ENCODE results near the gene CARHSP1.
"Not testable (repeated sequence)": the region's sequence is repeated elsewhere in the genome, so short reads cannot be mapped to it uniquely, and the experiment has no call there.

The CARHSP1 gene

GRCh38 chr16:8869988-8870241 lies 1.1 kb upstream of the CARHSP1 start:
- not testable (repeated sequence) for H3K27me3 ChIP-seq (ENCODE audit: control insufficient read depth in 1 of 2, insufficient read depth in 1 of 2, low read length in 2 of 2); H4K8ac ChIP-seq (ENCODE audit: low read length); H3K4ac ChIP-seq (ENCODE audit: low read depth in 1 of 2, low read length in 2 of 2); H3K9me3 ChIP-seq (ENCODE audit: control insufficient read depth, low read length); H2BK12ac ChIP-seq (ENCODE audit: low read length in 2 of 2); H4K91ac ChIP-seq (ENCODE audit: low read length); H2BK5ac ChIP-seq (ENCODE audit: low read depth, low read length, poor library complexity, severe bottlenecking); H3K4me2 ChIP-seq (ENCODE audit: low read length, poor library complexity, severe bottlenecking); DNase-seq; H3K18ac ChIP-seq (ENCODE audit: low read depth in 1 of 2, low read length in 2 of 2); H3K27ac ChIP-seq (ENCODE audit: low read length, poor library complexity, severe bottlenecking); H3K9ac ChIP-seq (ENCODE audit: low read length); H3K23ac ChIP-seq (ENCODE audit: low read length in 2 of 2); H2AFZ ChIP-seq (ENCODE audit: low read depth, low read length); H3K79me1 ChIP-seq (replicated peaks; ENCODE audit: low read length, poor library complexity, severe bottlenecking); H3K4me3 ChIP-seq (ENCODE audit: insufficient read depth in 1 of 2, low read depth in 1 of 2, low read length in 2 of 2); H3K36me3 ChIP-seq (ENCODE audit: control insufficient read depth in 1 of 2, insufficient read depth in 2 of 2, low read depth in 1 of 2, low read length in 2 of 2)
- H3K14ac ChIP-seq (ENCODE audit: low read length in 2 of 2) = peak overlapping the region in 1 of 2 experiments; percentile 32
- H3K4me1 ChIP-seq (ENCODE audit: control insufficient read depth, insufficient read depth, low read depth, low read length) = peaks cover 27% of the 10 kb centered on the region
- peak overlapping the region; percentile 76 for H2BK120ac ChIP-seq (ENCODE audit: low read depth, low read length)
- peak overlapping the region; percentile 23 for H2AK5ac ChIP-seq (ENCODE audit: low read length, severe bottlenecking)
- H2BK15ac ChIP-seq (ENCODE audit: low read depth, poor library complexity, severe bottlenecking) = peak overlapping the region; percentile 75
- WGBS = 98% methylated on average over 10 of the region's 10 CpGs

GRCh38 chr16:8869212-8869987 lies 594 bp upstream of the CARHSP1 start:
- no peaks in the 10 kb centered on the region for H3K9me3 ChIP-seq (ENCODE audit: control insufficient read depth, low read length)
- peak overlapping the region; percentile 43 for H4K91ac ChIP-seq (ENCODE audit: low read length)
- H3K27ac ChIP-seq (ENCODE audit: low read length, poor library complexity, severe bottlenecking) = peak overlapping the region; percentile 24
- H2BK120ac ChIP-seq (ENCODE audit: low read depth, low read length) = peak overlapping the region; percentile 76
- H3K14ac ChIP-seq (ENCODE audit: low read length in 2 of 2) = peak overlapping the region in 1 of 2 experiments; percentile 32
- peak overlapping the region; percentile 68 to 70 for H3K18ac ChIP-seq (ENCODE audit: low read depth in 1 of 2, low read length in 2 of 2)
- peak overlapping the region; percentile 75 for H2BK15ac ChIP-seq (ENCODE audit: low read depth, poor library complexity, severe bottlenecking)
- 25% methylated on average over 29 of the region's 37 CpGs for WGBS
- H3K23ac ChIP-seq (ENCODE audit: low read length in 2 of 2) = no peak overlapping the region
- H4K8ac ChIP-seq (ENCODE audit: low read length) = peak overlapping the region; percentile 83
- H2BK12ac ChIP-seq (ENCODE audit: low read length in 2 of 2) = peak overlapping the region in 1 of 2 experiments; percentile 81
- no peak overlapping the region for H2BK5ac ChIP-seq (ENCODE audit: low read depth, low read length, poor library complexity, severe bottlenecking)
- H3K79me1 ChIP-seq (replicated peaks; ENCODE audit: low read length, poor library complexity, severe bottlenecking) = no peaks in the 10 kb centered on the region
- H3K4me1 ChIP-seq (ENCODE audit: control insufficient read depth, insufficient read depth, low read depth, low read length) = peaks cover 30% of the 10 kb centered on the region
- H3K9ac ChIP-seq (ENCODE audit: low read length) = peak overlapping the region; percentile 77
- no peak overlapping the region for H2AFZ ChIP-seq (ENCODE audit: low read depth, low read length)
- no peaks in the 10 kb centered on the region for H3K27me3 ChIP-seq (ENCODE audit: control insufficient read depth in 1 of 2, insufficient read depth in 1 of 2, low read length in 2 of 2)
- H3K36me3 ChIP-seq (ENCODE audit: control insufficient read depth in 1 of 2, insufficient read depth in 2 of 2, low read depth in 1 of 2, low read length in 2 of 2) = peaks cover 0 to 3% of the 10 kb centered on the region in 2 experiments
- H2AK5ac ChIP-seq (ENCODE audit: low read length, severe bottlenecking) = peak overlapping the region; percentile 23
- DNase-seq = peak; percentile 58
- H3K4ac ChIP-seq (ENCODE audit: low read depth in 1 of 2, low read length in 2 of 2) = peak overlapping the region in 1 of 2 experiments; percentile 71
- peak overlapping the region; percentile 86 for H3K4me2 ChIP-seq (ENCODE audit: low read length, poor library complexity, severe bottlenecking)
- H3K4me3 ChIP-seq (ENCODE audit: insufficient read depth in 1 of 2, low read depth in 1 of 2, low read length in 2 of 2) = peak overlapping the region; percentile 56 to 76

- peak; percentile 37 for DNase-seq
- peaks cover 7 to 12% of the 10 kb centered on the region in 2 experiments for H3K36me3 ChIP-seq (ENCODE audit: control insufficient read depth in 1 of 2, insufficient read depth in 2 of 2, low read depth in 1 of 2, low read length in 2 of 2)
- no peaks in the 10 kb centered on the region for H3K79me1 ChIP-seq (replicated peaks; ENCODE audit: low read length, poor library complexity, severe bottlenecking)
- peak overlapping the region; percentile 7 for H2AK5ac ChIP-seq (ENCODE audit: low read length, severe bottlenecking)
- no peak overlapping the region for H2AFZ ChIP-seq (ENCODE audit: low read depth, low read length)
- peak overlapping the region; percentile 39 for H2BK120ac ChIP-seq (ENCODE audit: low read depth, low read length)
- H4K8ac ChIP-seq (ENCODE audit: low read length) = no peak overlapping the region
- peak overlapping the region; percentile 85 for H3K27ac ChIP-seq (ENCODE audit: low read length, poor library complexity, severe bottlenecking)
- H3K4me2 ChIP-seq (ENCODE audit: low read length, poor library complexity, severe bottlenecking) = peak overlapping the region; percentile 98
- 0% methylated on average over 16 of the region's 16 CpGs for WGBS
- H2BK5ac ChIP-seq (ENCODE audit: low read depth, low read length, poor library complexity, severe bottlenecking) = no peak overlapping the region
- no peak overlapping the region for H3K23ac ChIP-seq (ENCODE audit: low read length in 2 of 2)
- H3K27me3 ChIP-seq (ENCODE audit: control insufficient read depth in 1 of 2, insufficient read depth in 1 of 2, low read length in 2 of 2) = no peaks in the 10 kb centered on the region
- H2BK15ac ChIP-seq (ENCODE audit: low read depth, poor library complexity, severe bottlenecking) = no peak overlapping the region
- H3K4me1 ChIP-seq (ENCODE audit: control insufficient read depth, insufficient read depth, low read depth, low read length) = peaks cover 44% of the 10 kb centered on the region
- H3K4me3 ChIP-seq (ENCODE audit: insufficient read depth in 1 of 2, low read depth in 1 of 2, low read length in 2 of 2) = peak overlapping the region; percentile 77 to 87
- H3K4ac ChIP-seq (ENCODE audit: low read depth in 1 of 2, low read length in 2 of 2) = peak overlapping the region in 1 of 2 experiments; percentile 92
- no peaks in the 10 kb centered on the region for H3K9me3 ChIP-seq (ENCODE audit: control insufficient read depth, low read length)
- H3K18ac ChIP-seq (ENCODE audit: low read depth in 1 of 2, low read length in 2 of 2) = peak overlapping the region; percentile 41 to 86
- peak overlapping the region; percentile 91 for H3K9ac ChIP-seq (ENCODE audit: low read length)
- H3K14ac ChIP-seq (ENCODE audit: low read length in 2 of 2) = peak overlapping the region in 1 of 2 experiments; percentile 96
- H4K91ac ChIP-seq (ENCODE audit: low read length) = no peak overlapping the region
- peak overlapping the region in 1 of 2 experiments; percentile 33 for H2BK12ac ChIP-seq (ENCODE audit: low read length in 2 of 2)
These were observed 832 bp downstream of the CARHSP1 start for GRCh38 chr16:8867932-8868415.

GRCh38 chr16:8867216-8867931 lies 1.4 kb downstream of the CARHSP1 start:
- peak overlapping the region; percentile 81 to 92 for H3K4ac ChIP-seq (ENCODE audit: low read depth in 1 of 2, low read length in 2 of 2)
- peak overlapping the region; percentile 77 to 87 for H3K4me3 ChIP-seq (ENCODE audit: insufficient read depth in 1 of 2, low read depth in 1 of 2, low read length in 2 of 2)
- H3K18ac ChIP-seq (ENCODE audit: low read depth in 1 of 2, low read length in 2 of 2) = peak overlapping the region; percentile 84 to 86
- peak; percentile 41 for DNase-seq
- H2BK12ac ChIP-seq (ENCODE audit: low read length in 2 of 2) = peak overlapping the region in 1 of 2 experiments; percentile 91
- peak overlapping the region; percentile 94 for H4K8ac ChIP-seq (ENCODE audit: low read length)
- peaks cover 12% of the 10 kb centered on the region in 2 experiments for H3K36me3 ChIP-seq (ENCODE audit: control insufficient read depth in 1 of 2, insufficient read depth in 2 of 2, low read depth in 1 of 2, low read length in 2 of 2)
- no peak overlapping the region for H2BK15ac ChIP-seq (ENCODE audit: low read depth, poor library complexity, severe bottlenecking)
- peak overlapping the region; percentile 12 for H2BK120ac ChIP-seq (ENCODE audit: low read depth, low read length)
- H2AK5ac ChIP-seq (ENCODE audit: low read length, severe bottlenecking) = peak overlapping the region; percentile 67
- WGBS = 1% methylated on average over 35 of the region's 35 CpGs
- H4K91ac ChIP-seq (ENCODE audit: low read length) = peak overlapping the region; percentile 90
- H2AFZ ChIP-seq (ENCODE audit: low read depth, low read length) = no peak overlapping the region
- H3K23ac ChIP-seq (ENCODE audit: low read length in 2 of 2) = peak overlapping the region in 1 of 2 experiments; percentile 96
- H2BK5ac ChIP-seq (ENCODE audit: low read depth, low read length, poor library complexity, severe bottlenecking) = peak overlapping the region; percentile 46
- H3K79me1 ChIP-seq (replicated peaks; ENCODE audit: low read length, poor library complexity, severe bottlenecking) = no peaks in the 10 kb centered on the region
- peaks cover 50% of the 10 kb centered on the region for H3K4me1 ChIP-seq (ENCODE audit: control insufficient read depth, insufficient read depth, low read depth, low read length)
- peak overlapping the region; percentile 98 for H3K4me2 ChIP-seq (ENCODE audit: low read length, poor library complexity, severe bottlenecking)
- H3K9ac ChIP-seq (ENCODE audit: low read length) = peak overlapping the region; percentile 91
- peak overlapping the region in 1 of 2 experiments; percentile 96 for H3K14ac ChIP-seq (ENCODE audit: low read length in 2 of 2)
- no peaks in the 10 kb centered on the region for H3K9me3 ChIP-seq (ENCODE audit: control insufficient read depth, low read length)
- H3K27ac ChIP-seq (ENCODE audit: low read length, poor library complexity, severe bottlenecking) = peak overlapping the region; percentile 85
- no peaks in the 10 kb centered on the region for H3K27me3 ChIP-seq (ENCODE audit: control insufficient read depth in 1 of 2, insufficient read depth in 1 of 2, low read length in 2 of 2)

Data from mesenchymal stem cell (in vitro differentiated cells and primary cell).